SK-N-MC (cell line): ENCODE measurements around the gene KRT38.

ENCODE experiments used
- DNase-seq: peaks from one replicate; pipeline ENCODE4 v3.0.0-alpha.2; 2011; ENCODE audit warnings: low read depth, low spot score
- H3K27ac ChIP-seq: fragments of 200-600 bp; sonication (generic); 2 replicates; pipeline ENCODE4 v1.5.1; 2016; ENCODE audit warnings: mixed run types
- H3K36me3 ChIP-seq: fragments of 200-600 bp; sonication (generic); 2 replicates; pipeline ENCODE4 v1.6.1; 2017; ENCODE audit warnings: antibody characterized with exemption, low read length, mixed read lengths; ENCODE audit not compliant: insufficient read depth
- H3K4me3 ChIP-seq: fragments of 200-600 bp; sonication (generic); 2 replicates; pipeline ENCODE4 v1.5.1; 2016
- H3K9ac ChIP-seq: fragments of 200-600 bp; sonication (generic); 2 replicates; pipeline ENCODE4 v1.8.0; 2017; ENCODE audit warnings: mixed run types, mixed read lengths; ENCODE audit not compliant: insufficient read length
- H3K9me3 ChIP-seq: fragments of 200-600 bp; sonication (generic); 2 replicates; pipeline ENCODE4 v1.6.1; 2017; ENCODE audit warnings: low read depth, mild to moderate bottlenecking, antibody characterized with exemption, low read length, moderate library complexity, mixed read lengths
- EZH2 ChIP-seq: fragments of 200-600 bp; sonication (generic); IDR thresholded peaks from one replicate; pipeline ENCODE4 v1.6.1; 2017; ENCODE audit warnings: antibody characterized with exemption
- FOXP2 ChIP-seq: optimal IDR thresholded peaks from 2 replicates; pipeline ENCODE3; 2011; ENCODE audit warnings: mild to moderate bottlenecking, moderate library complexity; ENCODE audit not compliant: insufficient read depth; ENCODE audit errors: extremely low read length, control extremely low read depth
- POLR2AphosphoS5 ChIP-seq: IDR thresholded peaks from 2 replicates; pipeline ENCODE4 v1.6.1; 2012; ENCODE audit warnings: mild to moderate bottlenecking, low read depth, low read length, borderline replicate concordance

The KRT38 gene

GRCh38 chr17:41453066-41453465 lies 12.3 kb upstream of the KRT38 start:
- Histone ChIP-seq H3K9me3 (no peaks in the 10 kb centered on the region), H3K27ac (no peak overlapping the region), H3K9ac (no peak overlapping the region), H3K4me3 (no peak overlapping the region), H3K36me3 (no peaks in the 10 kb centered on the region)
- no peak for TF ChIP-seq EZH2
- no peak for TF ChIP-seq POLR2AphosphoS5
- no peak for TF ChIP-seq FOXP2
- no peak for DNase-seq

- Histone ChIP-seq H3K9me3 (no peaks in the 10 kb centered on the region), H3K4me3 (no peak overlapping the region), H3K36me3 (no peaks in the 10 kb centered on the region), H3K9ac (no peak overlapping the region), H3K27ac (no peak overlapping the region)
- no peak for TF ChIP-seq FOXP2
- TF ChIP-seq POLR2AphosphoS5, result no peak
- TF ChIP-seq EZH2, result no peak
- DNase-seq, result no peak
Measured at GRCh38 chr17:41452281-41452680, 11.5 kb upstream of the KRT38 start.

- H3K9ac ChIP-seq, result no peak overlapping the region
- H3K9me3 ChIP-seq, result no peaks in the 10 kb centered on the region
- no peak overlapping the region for H3K27ac ChIP-seq
- DNase-seq, result no peak
- no peaks in the 10 kb centered on the region for H3K36me3 ChIP-seq
- H3K4me3 ChIP-seq, result no peak overlapping the region
- no peak for TF ChIP-seq EZH2
- TF ChIP-seq POLR2AphosphoS5, result no peak
- no peak for TF ChIP-seq FOXP2
Measured at GRCh38 chr17:41451154-41451728, 10.5 kb upstream of the KRT38 start.

- Histone ChIP-seq H3K36me3 (no peaks in the 10 kb centered on the region), H3K27ac (no peak overlapping the region), H3K4me3 (no peak overlapping the region), H3K9me3 (no peaks in the 10 kb centered on the region), H3K9ac (no peak overlapping the region)
- no peak for TF ChIP-seq POLR2AphosphoS5
- TF ChIP-seq FOXP2, result no peak
- TF ChIP-seq EZH2, result no peak
- DNase-seq, result no peak
Measured at GRCh38 chr17:41449008-41449407, 8.2 kb upstream of the KRT38 start.

GRCh38 chr17:41448506-41448905 lies 7.7 kb upstream of the KRT38 start:
- no peak overlapping the region for H3K9ac ChIP-seq
- no peak for DNase-seq
- no peaks in the 10 kb centered on the region for H3K36me3 ChIP-seq
- TF ChIP-seq POLR2AphosphoS5, result no peak
- no peak overlapping the region for H3K27ac ChIP-seq
- H3K9me3 ChIP-seq, result no peaks in the 10 kb centered on the region
- no peak overlapping the region for H3K4me3 ChIP-seq

GRCh38 chr17:41446806-41447205 lies 6.0 kb upstream of the KRT38 start:
- H3K4me3 ChIP-seq, result no peak overlapping the region
- no peak for TF ChIP-seq FOXP2
- no peak for TF ChIP-seq POLR2AphosphoS5
- no peaks in the 10 kb centered on the region for H3K9me3 ChIP-seq
- H3K27ac ChIP-seq, result no peak overlapping the region
- no peak for DNase-seq
- no peaks in the 10 kb centered on the region for H3K36me3 ChIP-seq
- no peak overlapping the region for H3K9ac ChIP-seq

- H3K4me3 ChIP-seq, result no peak overlapping the region
- no peaks in the 10 kb centered on the region for H3K36me3 ChIP-seq
- no peak overlapping the region for H3K27ac ChIP-seq
- no peak for TF ChIP-seq POLR2AphosphoS5
- TF ChIP-seq FOXP2, result no peak
- no peak for TF ChIP-seq EZH2
- DNase-seq, result no peak
- H3K9ac ChIP-seq, result no peak overlapping the region
- H3K9me3 ChIP-seq, result no peaks in the 10 kb centered on the region
Measured at GRCh38 chr17:41444640-41445039, 3.9 kb upstream of the KRT38 start.

GRCh38 chr17:41444186-41444585 lies 3.4 kb upstream of the KRT38 start:
- Histone ChIP-seq H3K9me3 (no peaks in the 10 kb centered on the region), H3K27ac (no peak overlapping the region), H3K36me3 (no peaks in the 10 kb centered on the region), H3K4me3 (no peak overlapping the region), H3K9ac (no peak overlapping the region)
- TF ChIP-seq EZH2 (no peak), POLR2AphosphoS5 (no peak), FOXP2 (no peak)
- no peak for DNase-seq

GRCh38 chr17:41442739-41443138 lies 2.0 kb upstream of the KRT38 start:
- no peak for DNase-seq
- H3K4me3 ChIP-seq, result no peak overlapping the region
- H3K36me3 ChIP-seq, result no peaks in the 10 kb centered on the region
- H3K27ac ChIP-seq, result no peak overlapping the region
- H3K9me3 ChIP-seq, result no peaks in the 10 kb centered on the region
- no peak overlapping the region for H3K9ac ChIP-seq
- TF ChIP-seq EZH2 (no peak), POLR2AphosphoS5 (no peak), FOXP2 (no peak)

- no peak overlapping the region for H3K9ac ChIP-seq
- DNase-seq, result no peak
- TF ChIP-seq EZH2 (no peak), FOXP2 (no peak), POLR2AphosphoS5 (no peak)
Measured at GRCh38 chr17:41439375-41439774, 1.4 kb downstream of the KRT38 start.

More at GRCh38 chr17:41439375-41439774, 1.4 kb downstream of the KRT38 start:
- H3K9me3 ChIP-seq, result no peaks in the 10 kb centered on the region
- no peaks in the 10 kb centered on the region for H3K36me3 ChIP-seq
- no peak overlapping the region for H3K4me3 ChIP-seq
- H3K27ac ChIP-seq, result no peak overlapping the region
